Fibroblast of lung (primary cell): ENCODE data around the gene CREB5. TPM values are rescaled to one million over a fixed set of nuclear protein-coding genes. Genes with fewer than 3 reads are reported as not detected.

Experiments
- DNase-seq, 2 donors: peaks; one replicate each; pipeline versions ENCODE4 v3.0.0 to v3.0.0-alpha.2; 2010; ENCODE audit warnings: low read depth in 2 of 2
- H2AFZ ChIP-seq: 2 replicates; pipeline ENCODE4 v1.5.1; 2012; ENCODE audit warnings: low read length, control low read depth, inconsistent platforms
- H3K27ac ChIP-seq: 2 replicates; pipeline ENCODE4 v1.5.1; 2011; ENCODE audit warnings: low read length, control low read depth; ENCODE audit not compliant: insufficient read depth
- H3K27me3 ChIP-seq: 2 replicates; pipeline ENCODE4 v1.5.1; 2011; ENCODE audit warnings: mild to moderate bottlenecking, low read length; ENCODE audit not compliant: control insufficient read depth, insufficient read depth
- H3K36me3 ChIP-seq: 2 replicates; pipeline ENCODE4 v1.5.1; 2011; ENCODE audit warnings: low read length; ENCODE audit not compliant: control insufficient read depth, insufficient read depth
- H3K4me1 ChIP-seq: 2 replicates; pipeline ENCODE4 v1.5.1; 2011; ENCODE audit warnings: low read length; ENCODE audit not compliant: control insufficient read depth, insufficient read depth; ENCODE audit errors: extremely low read depth
- H3K4me2 ChIP-seq: 2 replicates; pipeline ENCODE4 v1.5.1; 2011; ENCODE audit warnings: low read length, control low read depth; ENCODE audit not compliant: insufficient read depth; ENCODE audit errors: extremely low read depth
- H3K4me3 ChIP-seq, 4 experiments: fragments of 200-600 bp in 1 of 4; sonication (generic) in 1 of 4; replicated peaks in 1 of 4; 2 replicates each; pipeline ENCODE4 v1.5.1; 2011 to 2016; ENCODE audit warnings: low read length in 4 of 4, low read depth in 3 of 4, mild to moderate bottlenecking in 3 of 4, control low read depth in 2 of 4, inconsistent platforms in 1 of 4, mixed read lengths in 1 of 4; ENCODE audit not compliant: insufficient read depth in 1 of 4; ENCODE audit errors: control extremely low read depth in 1 of 4
- H3K79me2 ChIP-seq: 2 replicates; pipeline ENCODE4 v1.5.1; 2012; ENCODE audit warnings: mild to moderate bottlenecking, low read length, inconsistent platforms; ENCODE audit not compliant: control insufficient read depth, insufficient read depth
- H3K9ac ChIP-seq: 2 replicates; pipeline ENCODE4 v1.5.1; 2011; ENCODE audit warnings: mild to moderate bottlenecking, low read length, control low read depth; ENCODE audit not compliant: insufficient read depth
- H3K9me3 ChIP-seq: 2 replicates; pipeline ENCODE4 v1.5.1; 2012; ENCODE audit warnings: low read depth, low read length; ENCODE audit not compliant: control insufficient read depth, insufficient read depth
- H4K20me1 ChIP-seq: 2 replicates; pipeline ENCODE4 v1.5.1; 2011; ENCODE audit warnings: low read length; ENCODE audit not compliant: control insufficient read depth, insufficient read depth; ENCODE audit errors: extremely low read depth
- EZH2 ChIP-seq: IDR thresholded peaks from 2 replicates; pipeline ENCODE4 v1.5.1; 2012; ENCODE audit warnings: low read length, control low read depth, mild to moderate bottlenecking; ENCODE audit errors: missing control alignments
- polyA plus RNA-seq, 2 donors: library from polyadenylated mRNA; depleted of rRNA in 1 of 2; stranded (reverse) in 1 of 2; unstranded in 1 of 2; fragments of >200 nt; gene quantifications; 2 replicates each; pipeline ENCODE4 v1.2.1, GENCODE V29; 2011 to 2012; ENCODE audit warnings: missing spikeins in 1 of 2
- total RNA-seq: library from RNA; depleted of rRNA; stranded (reverse); fragments of >200 nt; gene quantifications from 2 replicates; pipeline ENCODE4 v1.2.1, GENCODE V29; 2014
- TF ChIP-seq, protein P1 (sequence below), 2 donors: IDR thresholded peaks in 1 of 2; conservative IDR thresholded peaks in 1 of 2; 1 replicate in 1 of 2; 2 replicates in 1 of 2; pipeline ENCODE4 v1.5.1; 2011 to 2012; ENCODE audit warnings: low read length in 2 of 2, control low read depth in 1 of 2, inconsistent platforms in 1 of 2, low read depth in 1 of 2, mild to moderate bottlenecking in 1 of 2

CREB5 gene
- total and polyA plus RNA-seq, 2 donors (not counting 1 experiment from before 2014, with no cell fraction given), result 8.2 to 28.4 TPM

- H2AFZ ChIP-seq, result no peak overlapping the region
- DNase-seq, result peak in 1 of 2 donors; percentile 50
- H3K9ac ChIP-seq, result no peak overlapping the region
Measured at GRCh38 chr7:28509251-28510025, 97.1 kb downstream of the CREB5 start.

DNA sequence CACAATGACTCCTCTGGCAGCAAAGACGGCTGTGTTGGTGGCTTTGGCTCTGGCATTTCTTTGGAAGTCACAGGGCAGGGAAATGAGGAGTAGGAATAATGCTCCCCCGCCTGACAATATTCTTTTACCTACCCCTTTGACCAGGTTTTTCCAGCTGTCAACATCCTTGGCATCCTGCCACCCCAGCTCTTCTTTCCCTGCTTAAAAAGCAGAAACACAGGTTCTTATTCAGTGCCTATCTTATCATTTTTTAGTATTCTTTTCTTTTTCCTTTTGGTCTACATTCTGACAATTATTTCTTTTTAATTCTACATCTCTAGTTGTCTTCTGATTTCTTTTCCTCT is 97.7 kb downstream of the CREB5 start:
- H3K79me2 ChIP-seq, result no peaks in the 10 kb centered on the region
- no peak overlapping the region for H2AFZ ChIP-seq
- H4K20me1 ChIP-seq, result no peaks in the 10 kb centered on the region
- no peaks in the 10 kb centered on the region for H3K9me3 ChIP-seq
- TF ChIP-seq EZH2, result no peak
- TF ChIP-seq, protein P1, sequence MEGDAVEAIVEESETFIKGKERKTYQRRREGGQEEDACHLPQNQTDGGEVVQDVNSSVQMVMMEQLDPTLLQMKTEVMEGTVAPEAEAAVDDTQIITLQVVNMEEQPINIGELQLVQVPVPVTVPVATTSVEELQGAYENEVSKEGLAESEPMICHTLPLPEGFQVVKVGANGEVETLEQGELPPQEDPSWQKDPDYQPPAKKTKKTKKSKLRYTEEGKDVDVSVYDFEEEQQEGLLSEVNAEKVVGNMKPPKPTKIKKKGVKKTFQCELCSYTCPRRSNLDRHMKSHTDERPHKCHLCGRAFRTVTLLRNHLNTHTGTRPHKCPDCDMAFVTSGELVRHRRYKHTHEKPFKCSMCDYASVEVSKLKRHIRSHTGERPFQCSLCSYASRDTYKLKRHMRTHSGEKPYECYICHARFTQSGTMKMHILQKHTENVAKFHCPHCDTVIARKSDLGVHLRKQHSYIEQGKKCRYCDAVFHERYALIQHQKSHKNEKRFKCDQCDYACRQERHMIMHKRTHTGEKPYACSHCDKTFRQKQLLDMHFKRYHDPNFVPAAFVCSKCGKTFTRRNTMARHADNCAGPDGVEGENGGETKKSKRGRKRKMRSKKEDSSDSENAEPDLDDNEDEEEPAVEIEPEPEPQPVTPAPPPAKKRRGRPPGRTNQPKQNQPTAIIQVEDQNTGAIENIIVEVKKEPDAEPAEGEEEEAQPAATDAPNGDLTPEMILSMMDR (conservative IDR thresholded peaks at IDR 0.05 in 1 of 2, IDR thresholded peaks at IDR 0.05 in 1 of 2; ENCODE audit: low read depth in 1 of 2, low read length in 2 of 2), result no peak
- H3K4me3 ChIP-seq, result no peak overlapping the region
- no peak overlapping the region for H3K27ac ChIP-seq
- DNase-seq, result no peak
- no peaks in the 10 kb centered on the region for H3K27me3 ChIP-seq
- H3K4me1 ChIP-seq, result no peaks in the 10 kb centered on the region
- H3K4me2 ChIP-seq, result no peak overlapping the region
- no peak overlapping the region for H3K9ac ChIP-seq
- H3K36me3 ChIP-seq, result no peaks in the 10 kb centered on the region

More at GRCh38 chr7:28509251-28510025, 97.1 kb downstream of the CREB5 start:
- H3K27ac ChIP-seq, result no peak overlapping the region
- TF ChIP-seq, protein P1 (conservative IDR thresholded peaks at IDR 0.05 in 1 of 2, IDR thresholded peaks at IDR 0.05 in 1 of 2; ENCODE audit: low read depth in 1 of 2, low read length in 2 of 2), result no peak
- no peak for TF ChIP-seq EZH2
- H3K79me2 ChIP-seq, result no peaks in the 10 kb centered on the region
- H3K4me2 ChIP-seq, result no peak overlapping the region
- H3K27me3 ChIP-seq, result no peaks in the 10 kb centered on the region
- no peak overlapping the region for H3K4me3 ChIP-seq
- H3K4me1 ChIP-seq, result no peaks in the 10 kb centered on the region
- no peaks in the 10 kb centered on the region for H3K9me3 ChIP-seq
- H4K20me1 ChIP-seq, result no peaks in the 10 kb centered on the region
- H3K36me3 ChIP-seq, result no peaks in the 10 kb centered on the region

DNA sequence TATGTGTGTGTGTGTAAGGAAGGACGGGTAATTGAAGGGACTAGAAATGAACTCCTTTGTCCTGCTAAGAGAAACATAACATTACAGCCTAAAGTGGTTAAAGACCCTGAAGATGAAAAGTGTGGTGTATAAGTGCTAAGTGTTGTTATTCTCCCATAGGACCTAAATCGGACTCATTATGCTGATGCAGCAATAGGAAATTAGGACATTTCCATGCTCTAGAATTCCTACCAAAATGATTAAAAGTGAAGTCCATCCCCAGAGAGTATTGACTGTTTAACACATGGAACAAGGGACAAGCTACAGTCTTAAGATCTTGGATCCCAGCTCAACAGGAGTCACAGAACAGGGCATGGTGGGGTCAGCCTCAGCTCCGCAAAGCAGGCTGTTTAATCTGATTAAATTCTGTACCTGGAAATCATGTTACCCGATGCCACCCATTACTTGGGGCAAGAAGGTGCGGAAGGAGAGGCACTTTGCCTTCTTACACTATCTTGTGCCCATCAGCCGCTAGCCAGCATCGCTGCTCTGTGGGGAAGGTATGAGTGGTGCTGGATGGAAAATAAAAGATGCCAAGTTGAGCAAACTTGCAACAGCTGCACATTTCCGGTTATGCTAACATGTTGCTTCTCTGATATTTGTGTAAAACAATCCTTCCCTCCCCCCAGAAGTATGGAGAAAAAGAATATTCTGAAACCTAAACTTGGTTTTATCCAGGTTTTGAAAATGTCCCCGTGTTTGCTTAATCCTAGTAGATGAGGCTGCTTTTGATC is 100.5 kb downstream of the CREB5 start:
- no peaks in the 10 kb centered on the region for H3K27me3 ChIP-seq
- H3K4me1 ChIP-seq, result no peaks in the 10 kb centered on the region
- H3K4me3 ChIP-seq, result no peak overlapping the region
- no peaks in the 10 kb centered on the region for H3K36me3 ChIP-seq
- DNase-seq, result no peak
- H4K20me1 ChIP-seq, result no peaks in the 10 kb centered on the region
- no peak overlapping the region for H3K9ac ChIP-seq
- H3K4me2 ChIP-seq, result no peak overlapping the region
- TF ChIP-seq, protein P1 (conservative IDR thresholded peaks at IDR 0.05 in 1 of 2, IDR thresholded peaks at IDR 0.05 in 1 of 2; ENCODE audit: low read depth in 1 of 2, low read length in 2 of 2), result no peak
- TF ChIP-seq EZH2, result no peak
- H3K9me3 ChIP-seq, result no peaks in the 10 kb centered on the region
- H2AFZ ChIP-seq, result no peak overlapping the region
- H3K79me2 ChIP-seq, result no peaks in the 10 kb centered on the region
- H3K27ac ChIP-seq, result no peak overlapping the region
